Measurements from ENCODE around the gene NRL. TPM values are rescaled to one million over a fixed set of nuclear protein-coding genes. Genes with fewer than 3 reads are reported as not detected.

Gene NRL
- total RNA-seq, 1 experiment from 2014 or later = 2.5 TPM

DNA sequence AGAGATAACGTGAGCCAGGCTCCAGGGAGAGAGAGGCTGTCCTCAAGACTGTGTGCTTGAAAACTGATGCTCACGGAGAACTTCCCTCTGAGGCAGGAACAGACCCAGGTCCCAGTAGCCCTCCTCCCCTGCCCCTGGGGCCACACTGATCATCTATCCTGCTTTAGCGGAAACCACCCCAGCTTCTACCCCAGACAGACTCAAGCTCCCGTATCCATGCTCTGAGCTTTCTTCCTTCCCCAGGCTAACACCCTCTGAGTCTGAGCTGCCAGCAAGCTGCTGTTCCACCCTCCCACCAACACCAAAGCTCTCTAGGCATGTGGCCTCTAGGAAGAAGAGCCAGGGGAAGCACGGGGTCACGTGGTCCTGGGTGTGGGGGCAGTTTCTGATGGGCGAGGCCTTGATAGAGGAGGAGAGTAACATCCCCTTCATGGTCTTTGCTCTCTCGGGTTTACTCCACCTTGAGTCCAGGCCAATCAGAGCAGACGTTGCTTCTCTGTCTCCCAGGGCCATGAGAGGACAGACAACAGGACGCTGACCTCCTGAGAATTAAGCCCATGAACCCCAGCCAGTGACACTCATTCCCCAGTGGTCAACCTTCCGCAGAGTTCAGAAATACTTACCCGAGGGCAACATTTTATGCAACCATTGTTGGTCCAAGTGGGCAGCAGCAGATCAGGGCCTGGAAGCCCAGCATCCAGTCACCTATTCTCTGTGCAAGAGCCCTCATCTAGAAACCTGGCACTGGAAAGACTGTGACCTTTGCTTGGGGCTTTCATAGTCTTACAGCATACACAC, 19.3 kb downstream of the NRL start:
- DNase-seq = peak; percentile 87
- Histone ChIP-seq H2BK12ac (ENCODE audit: insufficient read length, low read depth, low read length) (no peak overlapping the region), H4K91ac (ENCODE audit: insufficient read length, low read depth, low read length) (no peak overlapping the region), H2BK5ac (ENCODE audit: insufficient read length, low read length) (no peak overlapping the region), H3K27ac (ENCODE audit: insufficient read length, low read depth, low read length) (no peak overlapping the region), H2BK20ac (ENCODE audit: low read depth, low read length, poor library complexity, severe bottlenecking) (no peak overlapping the region), H3K4me1 (ENCODE audit: insufficient read depth, low read length) (no peaks in the 10 kb centered on the region; the same call in 1 of the 2 replicates), H2BK15ac (ENCODE audit: low read depth, low read length) (no peak overlapping the region), H2AK5ac (ENCODE audit: insufficient read length, low read length) (no peak overlapping the region), H3K4ac (ENCODE audit: low read depth, low read length) (no peak overlapping the region), H3K14ac (ENCODE audit: insufficient read depth, low read length) (peak overlapping the region; percentile 84; the same call in 1 of the 2 replicates), H3K18ac (ENCODE audit: insufficient read length, low read depth, low read length) (peak overlapping the region; percentile 3), H3K27me3 (ENCODE audit: insufficient read depth, low read length) (no peaks in the 10 kb centered on the region), H3K79me1 (ENCODE audit: insufficient read depth, low read depth, low read length, poor library complexity, severe bottlenecking) (no peaks in the 10 kb centered on the region), H4K5ac (ENCODE audit: insufficient read length, low read depth, low read length) (no peak overlapping the region), H3K4me2 (ENCODE audit: insufficient read depth, insufficient read length, low read length) (peak overlapping the region; percentile 85), H4K8ac (replicated peaks; ENCODE audit: insufficient read length, low read depth, low read length) (no peak overlapping the region), H2AFZ (ENCODE audit: low read length) (no peak overlapping the region), H3K79me2 (ENCODE audit: insufficient read depth, low read length) (no peaks in the 10 kb centered on the region; the same call in 1 of the 2 replicates), H3K23me2 (ENCODE audit: insufficient read length, low read depth, low read length, poor library complexity, severe bottlenecking) (peaks cover 6% of the 10 kb centered on the region), H3K23ac (ENCODE audit: insufficient read length, low read depth, low read length) (no peak overlapping the region), H3K56ac (ENCODE audit: insufficient read length, low read depth, low read length) (no peak overlapping the region), H3K9me3 (ENCODE audit: control insufficient read depth, low read depth, low read length) (no peaks in the 10 kb centered on the region), H2BK120ac (ENCODE audit: low read depth, low read length, poor library complexity, severe bottlenecking) (no peak overlapping the region), H3T11ph (ENCODE audit: low read length) (no peak overlapping the region), H3K9ac (ENCODE audit: extremely low read depth, insufficient read length, low read length) (peak overlapping the region; percentile 89), H4K20me1 (ENCODE audit: control insufficient read depth, insufficient read depth, insufficient read length) (no peaks in the 10 kb centered on the region)
- H3K27me3 Mint-ChIP-seq (ENCODE audit: low read depth) = peaks cover 4% of the 10 kb centered on the region
- no CpG with 5 or more reads among the region's 12 CpGs for WGBS (ENCODE audit: extremely low coverage, insufficient read length, low lambda C conversion rate)
- peak overlapping the region; percentile 90 to 93 for H3K4me3 Mint-ChIP-seq
- H3K9me3 Mint-ChIP-seq = peaks cover 0 to 2% of the 10 kb centered on the region in 2 experiments; a peak in 3 of 5 replicates
- TF ChIP-seq, protein P1, sequence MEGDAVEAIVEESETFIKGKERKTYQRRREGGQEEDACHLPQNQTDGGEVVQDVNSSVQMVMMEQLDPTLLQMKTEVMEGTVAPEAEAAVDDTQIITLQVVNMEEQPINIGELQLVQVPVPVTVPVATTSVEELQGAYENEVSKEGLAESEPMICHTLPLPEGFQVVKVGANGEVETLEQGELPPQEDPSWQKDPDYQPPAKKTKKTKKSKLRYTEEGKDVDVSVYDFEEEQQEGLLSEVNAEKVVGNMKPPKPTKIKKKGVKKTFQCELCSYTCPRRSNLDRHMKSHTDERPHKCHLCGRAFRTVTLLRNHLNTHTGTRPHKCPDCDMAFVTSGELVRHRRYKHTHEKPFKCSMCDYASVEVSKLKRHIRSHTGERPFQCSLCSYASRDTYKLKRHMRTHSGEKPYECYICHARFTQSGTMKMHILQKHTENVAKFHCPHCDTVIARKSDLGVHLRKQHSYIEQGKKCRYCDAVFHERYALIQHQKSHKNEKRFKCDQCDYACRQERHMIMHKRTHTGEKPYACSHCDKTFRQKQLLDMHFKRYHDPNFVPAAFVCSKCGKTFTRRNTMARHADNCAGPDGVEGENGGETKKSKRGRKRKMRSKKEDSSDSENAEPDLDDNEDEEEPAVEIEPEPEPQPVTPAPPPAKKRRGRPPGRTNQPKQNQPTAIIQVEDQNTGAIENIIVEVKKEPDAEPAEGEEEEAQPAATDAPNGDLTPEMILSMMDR (conservative IDR thresholded peaks at IDR 0.05) = no peak
- H3K27ac Mint-ChIP-seq = peak overlapping the region; percentile 92 to 97 (median 95)
- H3K4me1 Mint-ChIP-seq = peaks cover 21 to 32% of the 10 kb centered on the region in 2 experiments
- H3K36me3 Mint-ChIP-seq (ENCODE audit: insufficient read depth in 1 of 3, low read depth in 3 of 3) = peaks cover 33 to 47% (median 36%) of the 10 kb centered on the region in 3 experiments; a peak in 6 of 7 replicates

All from H9 (cell line).